Tibial nerve (tissue), 4 donors: ENCODE data around the gene ITGA1.

Source experiments
- EP300 ChIP-seq, 2 donors: sonication (generic); formaldehyde crosslinking; IDR thresholded peaks; one replicate each; pipeline ENCODE4 v1.6.1; 2017; ENCODE audit warnings: antibody characterized with exemption in 2 of 2, mild to moderate bottlenecking in 1 of 2
- POLR2A ChIP-seq, 2 donors: fragments of 450-650 bp; IDR thresholded peaks; one replicate each; pipeline ENCODE4 v1.6.1; 2017; ENCODE audit warnings: antibody characterized with exemption in 2 of 2, mild to moderate bottlenecking in 2 of 2, moderate library complexity in 2 of 2
- TF ChIP-seq, protein P1 (sequence below), 5 experiments: fragments of 200-600 bp in 3 of 5; fragments of 450-650 bp in 2 of 5; sonication (generic) in 3 of 5; IDR thresholded peaks; one replicate each; pipeline ENCODE4 v1.5.1; 2016 to 2019; ENCODE audit warnings: antibody characterized with exemption in 5 of 5, mild to moderate bottlenecking in 3 of 5, moderate library complexity in 2 of 5

DNA sequence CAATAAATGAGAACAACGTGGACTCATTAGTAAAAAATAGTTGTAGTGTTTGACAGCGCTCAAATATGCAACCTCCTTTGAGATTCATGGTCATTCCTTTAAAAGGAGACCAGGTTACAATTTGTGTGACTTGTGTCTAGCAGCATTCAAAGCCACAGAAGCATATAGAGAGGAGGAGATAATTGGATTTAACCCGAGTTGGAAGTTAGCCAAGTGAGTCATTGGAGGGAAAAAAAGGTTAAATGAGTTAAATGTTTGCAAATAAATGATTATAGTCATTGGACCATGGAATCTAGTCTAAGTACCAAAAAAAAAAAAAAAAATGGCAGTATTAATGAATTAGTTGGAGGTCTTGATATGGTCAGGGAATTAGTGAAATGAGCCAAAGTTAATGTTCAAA lies 90.9 kb downstream of the ITGA1 start:
- TF ChIP-seq, protein P1, sequence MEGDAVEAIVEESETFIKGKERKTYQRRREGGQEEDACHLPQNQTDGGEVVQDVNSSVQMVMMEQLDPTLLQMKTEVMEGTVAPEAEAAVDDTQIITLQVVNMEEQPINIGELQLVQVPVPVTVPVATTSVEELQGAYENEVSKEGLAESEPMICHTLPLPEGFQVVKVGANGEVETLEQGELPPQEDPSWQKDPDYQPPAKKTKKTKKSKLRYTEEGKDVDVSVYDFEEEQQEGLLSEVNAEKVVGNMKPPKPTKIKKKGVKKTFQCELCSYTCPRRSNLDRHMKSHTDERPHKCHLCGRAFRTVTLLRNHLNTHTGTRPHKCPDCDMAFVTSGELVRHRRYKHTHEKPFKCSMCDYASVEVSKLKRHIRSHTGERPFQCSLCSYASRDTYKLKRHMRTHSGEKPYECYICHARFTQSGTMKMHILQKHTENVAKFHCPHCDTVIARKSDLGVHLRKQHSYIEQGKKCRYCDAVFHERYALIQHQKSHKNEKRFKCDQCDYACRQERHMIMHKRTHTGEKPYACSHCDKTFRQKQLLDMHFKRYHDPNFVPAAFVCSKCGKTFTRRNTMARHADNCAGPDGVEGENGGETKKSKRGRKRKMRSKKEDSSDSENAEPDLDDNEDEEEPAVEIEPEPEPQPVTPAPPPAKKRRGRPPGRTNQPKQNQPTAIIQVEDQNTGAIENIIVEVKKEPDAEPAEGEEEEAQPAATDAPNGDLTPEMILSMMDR (IDR thresholded peaks at IDR 0.05), result no peak
- TF ChIP-seq POLR2A (IDR thresholded peaks at IDR 0.05) (no peak), EP300 (IDR thresholded peaks at IDR 0.05) (no peak)
